ENCODE data around the gene RFX1. TPM values are rescaled to one million over a fixed set of nuclear protein-coding genes. Genes with fewer than 3 reads are reported as not detected.

RFX1 gene
- total RNA-seq, 1 experiment from 2014 or later = 3.1 TPM

DNA sequence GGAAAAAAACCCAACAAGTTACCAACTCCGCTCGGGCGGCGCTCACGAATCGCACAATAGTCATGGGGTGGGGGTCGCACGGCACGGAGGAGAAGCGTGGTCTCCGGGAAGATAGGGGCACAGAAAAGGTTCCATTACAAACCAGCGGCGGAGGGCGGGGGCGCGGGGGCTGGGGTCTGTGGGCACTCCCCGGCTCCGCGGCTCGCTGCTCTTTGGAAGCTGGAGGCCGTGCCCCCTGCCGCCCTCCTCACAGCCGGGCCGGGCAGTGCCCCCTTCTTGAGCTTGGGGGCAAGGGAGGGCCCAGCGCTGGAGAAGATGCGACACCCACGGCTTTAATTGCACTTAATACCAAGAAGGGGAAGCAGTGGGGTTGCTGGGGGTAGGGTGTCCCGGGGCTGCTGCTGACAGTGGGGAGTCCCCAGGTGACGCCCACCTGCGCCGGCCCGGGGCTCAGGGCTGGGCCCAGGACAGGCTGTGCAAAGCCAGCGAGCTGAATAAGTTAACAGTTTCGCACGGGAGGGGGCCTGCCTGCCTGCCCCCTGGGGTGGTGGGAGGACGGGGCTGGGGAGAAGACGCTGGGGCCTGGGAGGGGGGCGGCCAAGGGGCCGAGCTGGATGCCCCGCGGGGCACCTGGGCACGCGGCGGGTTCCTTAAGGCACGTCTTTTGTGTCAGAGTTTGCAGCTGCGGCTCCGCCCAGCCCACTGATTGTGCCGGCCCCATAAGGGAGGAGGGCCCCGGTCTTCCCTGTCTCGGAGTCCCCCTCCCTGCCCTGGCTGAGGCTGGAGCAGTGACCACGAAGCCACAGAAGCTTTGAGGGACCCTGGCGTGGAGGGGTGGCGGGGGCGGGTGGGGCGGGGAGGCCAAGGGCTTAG lies 44.1 kb downstream of the RFX1 start:
- no peak for DNase-seq (ENCODE audit: low read depth)

GRCh38 chr19:13960863-13961784 lies 45.0 kb downstream of the RFX1 start:
- DNase-seq (ENCODE audit: low read depth) = no peak

- DNase-seq (ENCODE audit: low read depth) = no peak
Measured at GRCh38 chr19:13959962-13960862, 45.9 kb downstream of the RFX1 start.

GRCh38 chr19:13959141-13959961 lies 46.8 kb downstream of the RFX1 start:
- no peak for DNase-seq (ENCODE audit: low read depth)

DNA sequence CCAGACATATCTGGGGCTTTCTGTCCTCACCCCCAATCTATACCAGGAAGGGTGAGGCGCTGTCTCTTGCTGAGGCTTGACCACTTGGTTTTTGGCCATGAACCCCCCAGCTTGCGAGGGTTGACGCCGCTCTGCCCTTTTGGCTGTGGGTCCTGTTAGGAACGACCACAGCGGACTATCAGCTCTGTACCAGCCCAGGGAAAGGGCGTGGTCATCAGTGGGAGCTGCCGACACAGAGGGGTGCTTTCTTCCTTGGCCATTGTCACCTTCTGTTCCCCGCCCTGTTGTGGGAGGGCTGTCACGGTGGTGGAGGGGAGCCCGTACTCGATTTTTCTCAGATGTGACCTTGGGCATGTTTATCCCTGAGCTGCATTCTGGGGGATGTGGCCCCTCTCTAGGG lies 48.1 kb downstream of the RFX1 start:
- no peak for DNase-seq (ENCODE audit: low read depth)

DNA sequence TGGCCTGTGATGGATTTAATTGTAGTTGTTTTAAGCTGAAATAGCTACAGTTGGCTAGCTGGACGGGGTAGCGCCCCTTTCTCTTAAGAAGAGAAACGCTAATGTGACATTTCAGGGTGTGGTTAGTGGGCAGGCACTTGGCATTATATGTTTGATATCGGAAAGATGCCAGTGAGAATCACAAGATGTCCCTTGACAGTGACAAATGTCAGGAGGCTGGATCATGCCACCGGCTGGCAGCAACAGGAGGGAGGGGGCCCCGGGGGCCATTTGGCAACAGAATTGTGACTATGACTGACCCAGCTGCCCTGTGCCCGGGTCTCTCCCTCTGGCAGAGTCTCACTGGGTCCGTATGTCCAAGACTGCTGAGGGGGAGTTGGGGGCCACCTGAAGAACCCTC lies 49.1 kb downstream of the RFX1 start:
- DNase-seq (ENCODE audit: low read depth) = no peak

DNA sequence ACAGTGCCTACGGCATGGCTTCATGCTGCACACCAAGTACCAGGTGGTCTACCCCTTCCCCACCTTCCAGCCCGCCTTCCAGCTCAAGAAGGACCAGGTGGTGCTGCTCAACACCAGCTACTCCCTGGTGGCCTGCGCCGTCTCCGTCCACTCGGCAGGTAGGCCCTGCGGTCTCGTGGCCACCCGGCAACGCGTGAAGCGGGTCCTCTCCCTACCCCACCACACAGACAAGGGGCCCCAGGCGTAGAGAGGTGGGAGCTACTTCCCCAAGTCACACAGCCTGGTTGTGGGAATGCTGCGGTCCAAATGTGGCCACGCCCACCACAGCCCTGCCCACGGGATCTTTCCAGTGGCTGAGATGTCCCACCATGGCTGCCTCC lies 49.8 kb downstream of the RFX1 start:
- no peak for DNase-seq (ENCODE audit: low read depth)

DNA sequence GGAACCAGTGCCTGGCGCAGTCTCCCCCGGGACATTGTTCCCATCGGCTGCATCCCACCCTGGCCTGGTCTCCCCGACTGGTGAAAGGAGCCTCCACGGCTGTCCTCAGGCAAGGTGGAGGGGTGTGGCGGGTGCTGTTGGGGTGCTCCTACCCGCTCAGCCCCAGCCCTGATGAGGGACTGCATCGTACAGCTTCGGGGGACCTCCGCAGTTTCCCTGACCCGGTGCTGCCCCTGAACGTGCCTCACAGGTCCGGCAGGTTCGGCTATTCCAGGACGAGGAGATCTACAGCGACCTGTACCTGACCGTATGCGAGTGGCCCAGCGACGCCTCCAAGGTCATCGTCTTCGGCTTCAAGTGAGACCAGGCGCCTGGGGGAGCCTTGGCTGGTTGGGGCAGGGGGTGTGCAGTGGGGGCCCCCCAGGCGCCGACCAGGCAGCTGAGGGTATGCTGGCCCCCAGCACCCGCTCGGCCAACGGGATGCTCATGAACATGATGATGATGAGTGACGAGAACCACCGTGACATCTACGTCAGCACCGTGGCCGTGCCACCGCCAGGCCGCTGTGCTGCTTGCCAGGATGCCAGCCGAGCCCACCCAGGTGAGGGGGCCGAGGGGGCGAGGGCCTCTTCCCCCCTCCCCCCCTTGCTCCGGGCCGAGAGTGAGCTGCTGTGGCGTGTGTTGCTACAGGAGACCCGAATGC lies 50.3 kb downstream of the RFX1 start:
- no peak for DNase-seq (ENCODE audit: low read depth)

GRCh38 chr19:13954185-13954584 lies 51.9 kb downstream of the RFX1 start:
- DNase-seq (ENCODE audit: low read depth) = no peak

DNA sequence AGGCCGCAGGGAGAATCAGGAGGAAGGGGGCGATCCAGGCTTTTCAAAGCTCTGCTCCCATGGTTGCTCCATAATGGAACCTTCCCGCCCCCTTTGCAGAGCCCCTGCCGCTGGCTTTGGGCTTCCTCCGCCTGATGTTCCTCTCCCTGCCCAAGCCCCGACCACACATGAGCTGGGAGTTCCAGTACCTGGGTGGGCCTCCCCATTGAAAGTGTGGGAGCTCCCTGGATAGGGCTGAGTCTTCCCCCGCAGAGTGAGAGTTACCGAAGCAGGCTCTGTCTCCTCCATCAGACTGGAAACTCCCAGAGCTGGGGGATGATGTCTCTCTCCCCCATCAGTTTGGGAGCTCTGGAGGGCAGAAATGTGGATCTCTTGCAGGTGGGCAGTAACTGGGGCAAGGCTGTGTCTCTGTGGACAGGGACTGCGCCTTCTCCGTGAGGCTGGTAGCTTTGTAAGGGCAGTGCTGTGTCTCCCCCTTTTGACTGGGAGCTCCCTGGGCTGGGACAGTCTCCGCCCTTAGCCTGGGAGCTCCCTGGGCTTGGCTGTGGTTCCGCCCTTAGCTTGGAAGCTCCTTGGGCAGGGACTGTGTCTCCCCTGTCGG lies 53.1 kb downstream of the RFX1 start:
- DNase-seq (ENCODE audit: low read depth) = peak; percentile 51

DNA sequence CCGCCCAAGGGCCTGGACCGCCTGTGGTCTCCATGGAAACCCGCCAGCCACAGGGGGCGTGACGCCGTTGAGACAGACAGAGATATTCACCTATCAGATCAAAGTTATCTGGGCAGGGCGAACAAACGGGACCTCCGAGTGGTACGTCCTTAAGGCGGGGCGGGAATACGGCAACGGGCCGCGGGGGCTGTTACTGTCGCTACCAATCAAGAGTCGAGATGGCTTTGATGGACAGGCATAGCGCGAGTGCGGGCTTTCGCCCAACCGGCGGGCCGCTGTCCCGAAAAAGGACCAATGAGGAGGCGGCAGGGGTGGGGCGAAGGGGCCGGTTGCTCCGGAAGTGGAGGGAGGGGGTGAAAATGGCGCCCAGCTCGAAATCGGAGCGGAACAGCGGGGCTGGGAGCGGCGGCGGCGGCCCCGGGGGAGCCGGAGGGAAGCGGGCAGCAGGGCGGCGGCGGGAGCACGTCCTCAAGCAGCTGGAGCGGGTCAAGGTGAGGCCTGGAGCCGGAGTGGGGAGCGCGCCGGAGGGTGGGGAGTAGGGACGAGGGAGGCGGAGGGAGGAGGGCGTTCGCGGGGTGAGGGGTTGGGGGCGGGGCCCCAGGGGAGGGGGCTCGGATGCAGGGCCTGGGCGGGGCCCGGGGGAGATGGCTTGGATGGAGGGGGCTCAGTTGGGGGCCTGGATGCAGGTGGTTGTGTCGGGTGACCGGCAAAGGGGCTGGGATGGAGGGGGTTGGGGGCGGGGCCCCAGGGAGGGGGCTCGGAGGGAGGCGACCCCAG lies 53.8 kb downstream of the RFX1 start, which contains the start of gene DCAF15:
TSS of gene DCAF15 (plus strand) at position 356 of the 777 bp plus-strand sequence. CDS start at position 360, 4 bp downstream.
- peak; percentile 99 for DNase-seq (ENCODE audit: low read depth)

GRCh38 chr19:13951799-13952153 lies 54.3 kb downstream of the RFX1 start:
- DNase-seq (ENCODE audit: low read depth) = no peak

- no peak for DNase-seq (ENCODE audit: low read depth)
Measured at GRCh38 chr19:13951043-13951442, 55.1 kb downstream of the RFX1 start.

GRCh38 chr19:13946414-13946813 lies 59.7 kb downstream of the RFX1 start:
- DNase-seq (ENCODE audit: low read depth) = no peak

- DNase-seq (ENCODE audit: low read depth) = peak; percentile 11
Measured at GRCh38 chr19:13942023-13942684, 64.0 kb downstream of the RFX1 start.

GRCh38 chr19:13938301-13939064 lies 67.6 kb downstream of the RFX1 start, which contains the start of gene PODNL1:
PODNL1 (minus strand) TSS chr19:13938417; CDS start chr19:13938181, 236 bp downstream.
- peak; percentile 31 for DNase-seq (ENCODE audit: low read depth)

Measured in HT1080 (cell line).